HEK293T (cell line): Measurements from ENCODE around the gene PSTK.

Experiments used
- ARNT ChIP-seq: fragments of 450-650 bp; IDR thresholded peaks from 2 replicates; pipeline ENCODE4 v1.6.1; 2017; ENCODE audit warnings: mild to moderate bottlenecking
- BHLHE40 ChIP-seq: fragments of 450-650 bp; IDR thresholded peaks from 2 replicates; pipeline ENCODE4 v1.6.1; 2016; ENCODE audit warnings: mild to moderate bottlenecking, moderate library complexity, borderline replicate concordance
- CTBP1 ChIP-seq: fragments of 450-650 bp; IDR thresholded peaks from 2 replicates; pipeline ENCODE4 v1.6.1; 2016; ENCODE audit warnings: borderline replicate concordance
- ELF4 ChIP-seq: fragments of 450-650 bp; IDR thresholded peaks from 2 replicates; pipeline ENCODE4 v1.6.1; 2017; ENCODE audit warnings: antibody characterized with exemption
- FOXK2 ChIP-seq: fragments of 450-650 bp; IDR thresholded peaks from 2 replicates; pipeline ENCODE4 v1.6.1; 2016; ENCODE audit warnings: mild to moderate bottlenecking
- FOXM1 ChIP-seq: fragments of 450-650 bp; IDR thresholded peaks from 2 replicates; pipeline ENCODE4 v1.6.1; 2017; ENCODE audit warnings: mild to moderate bottlenecking, borderline replicate concordance
- HDGF ChIP-seq: fragments of 450-650 bp; IDR thresholded peaks from 2 replicates; pipeline ENCODE4 v1.6.1; 2017; ENCODE audit warnings: antibody characterized with exemption, borderline replicate concordance
- L3MBTL2 ChIP-seq: fragments of 450-650 bp; conservative IDR thresholded peaks from 2 replicates; pipeline ENCODE4 v1.6.1; 2016; ENCODE audit warnings: mild to moderate bottlenecking
- NFRKB ChIP-seq: fragments of 450-650 bp; IDR thresholded peaks from 2 replicates; pipeline ENCODE4 v1.6.1; 2016; ENCODE audit warnings: mild to moderate bottlenecking, moderate library complexity
- SP1 ChIP-seq: fragments of 450-650 bp; IDR thresholded peaks from 2 replicates; pipeline ENCODE4 v1.6.1; 2017
- SUZ12 ChIP-seq: fragments of 450-650 bp; IDR thresholded peaks from 2 replicates; pipeline ENCODE4 v1.6.1; 2016; ENCODE audit warnings: mild to moderate bottlenecking
- TARDBP ChIP-seq: fragments of 450-650 bp; IDR thresholded peaks from 2 replicates; pipeline ENCODE4 v1.6.1; 2016
- ZNF384 ChIP-seq: fragments of 450-650 bp; IDR thresholded peaks from 2 replicates; pipeline ENCODE4 v1.6.1; 2016

GRCh38 chr10:122984708-122985107, 4.5 kb downstream of the PSTK start:
- no peak for TF ChIP-seq SUZ12
- no peak for TF ChIP-seq ELF4
- TF ChIP-seq FOXK2: no peak
- no peak for TF ChIP-seq ZNF384
- TF ChIP-seq HDGF: no peak
- no peak for TF ChIP-seq NFRKB
- TF ChIP-seq CTBP1: no peak
- TF ChIP-seq FOXM1: no peak
- TF ChIP-seq TARDBP: no peak
- TF ChIP-seq ARNT: no peak
- TF ChIP-seq SP1: no peak
- no peak for TF ChIP-seq L3MBTL2
- TF ChIP-seq BHLHE40: no peak
